ENCODE measurements around the gene MYBPC2. TPM values are rescaled to one million over a fixed set of nuclear protein-coding genes. Genes with fewer than 3 reads are reported as not detected.

The MYBPC2 gene
- total RNA-seq, 1 donor from 2014 or later, result under 0.01 TPM

- no peak for DNase-seq (ENCODE audit: low read depth in 2 of 2)
These were observed 23.3 kb upstream of the MYBPC2 start for GRCh38 chr19:50409347-50409746.

DNA sequence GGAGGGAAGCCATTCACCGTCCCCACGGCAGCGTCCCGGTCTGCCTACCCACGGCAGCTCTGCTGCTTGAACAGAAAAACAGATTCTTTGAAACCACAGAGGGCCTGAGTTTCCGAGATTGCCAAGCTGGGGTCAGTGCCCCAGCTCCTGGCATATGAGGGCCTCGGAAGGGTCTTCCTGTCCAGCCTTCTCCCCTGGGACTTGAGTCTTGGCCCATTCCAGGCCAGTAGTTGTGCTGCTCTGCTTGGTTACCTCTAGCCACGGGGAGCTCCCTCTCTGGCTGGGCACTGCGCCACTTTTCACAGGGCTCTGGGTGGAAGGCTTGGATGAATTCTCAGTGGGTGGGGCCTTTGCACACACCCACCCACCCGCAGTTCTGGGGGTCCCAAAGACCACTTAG is 22.6 kb upstream of the MYBPC2 start:
- no peak for DNase-seq (ENCODE audit: low read depth in 2 of 2)

DNA sequence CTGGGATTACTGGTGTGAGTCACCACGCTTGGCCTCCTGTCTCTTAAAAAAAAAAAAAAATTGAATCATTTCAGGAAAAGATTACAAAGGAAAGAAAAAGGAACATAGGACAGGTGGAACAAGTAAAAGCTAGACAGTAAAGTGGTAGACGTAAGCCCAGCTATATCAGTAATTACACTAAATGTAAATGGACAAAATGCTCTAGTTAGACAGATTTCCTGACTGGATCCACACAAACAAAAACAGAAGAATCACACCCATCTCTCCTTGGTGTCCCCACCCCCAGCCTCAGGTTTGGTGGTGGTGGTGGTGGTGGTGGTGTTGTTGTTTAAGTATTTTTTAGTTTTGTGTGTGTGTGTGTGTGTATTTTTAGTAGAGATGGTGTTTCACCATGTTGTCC is 20.3 kb upstream of the MYBPC2 start:
- DNase-seq (ENCODE audit: low read depth in 2 of 2), result no peak

DNA sequence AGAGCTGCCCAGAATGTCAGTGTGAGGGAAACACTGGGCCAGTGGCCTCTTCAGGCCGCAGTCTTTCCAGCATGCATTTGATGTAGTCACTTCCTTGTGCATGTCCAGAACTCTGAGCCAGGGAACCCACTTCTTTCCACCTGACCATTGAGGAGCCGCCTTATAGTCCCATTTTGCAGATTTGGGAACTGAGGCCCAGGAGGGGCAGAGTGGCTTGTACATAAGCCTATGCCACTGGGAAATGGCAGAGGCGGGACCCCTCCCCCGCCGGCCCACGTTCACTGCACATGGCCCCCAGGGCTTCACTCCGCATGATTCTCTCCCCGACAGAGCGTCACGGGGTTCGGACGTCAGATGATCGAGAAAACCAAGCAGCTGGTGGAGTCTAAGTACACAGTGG is 19.6 kb upstream of the MYBPC2 start:
- DNase-seq (ENCODE audit: low read depth in 2 of 2), result no peak

- no peak for DNase-seq (ENCODE audit: low read depth in 2 of 2)
These were observed 19.2 kb upstream of the MYBPC2 start for GRCh38 chr19:50413531-50413930.

GRCh38 chr19:50414864-50415660 is 17.6 kb upstream of the MYBPC2 start:
- peak; percentile 20 to 67 for DNase-seq (ENCODE audit: low read depth in 2 of 2)

DNA sequence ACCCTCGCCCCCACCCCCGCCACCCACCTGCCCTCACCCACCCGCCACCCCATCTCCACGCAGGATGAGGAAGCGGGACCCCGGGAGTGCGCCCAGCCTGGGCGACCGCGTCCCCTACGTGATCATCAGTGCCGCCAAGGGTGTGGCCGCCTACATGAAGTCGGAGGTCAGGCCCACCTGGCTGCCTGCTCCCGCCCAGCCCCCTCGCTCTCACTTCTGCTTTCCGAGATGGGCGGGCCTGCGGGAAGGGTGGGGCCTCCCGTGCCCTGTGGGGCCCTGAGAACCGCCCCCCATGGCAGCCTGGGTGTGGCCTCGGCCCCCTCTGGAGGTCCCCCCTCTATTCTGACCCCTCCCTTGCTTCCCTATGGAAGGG is 17.0 kb upstream of the MYBPC2 start:
- no peak for DNase-seq (ENCODE audit: low read depth in 2 of 2)

DNA sequence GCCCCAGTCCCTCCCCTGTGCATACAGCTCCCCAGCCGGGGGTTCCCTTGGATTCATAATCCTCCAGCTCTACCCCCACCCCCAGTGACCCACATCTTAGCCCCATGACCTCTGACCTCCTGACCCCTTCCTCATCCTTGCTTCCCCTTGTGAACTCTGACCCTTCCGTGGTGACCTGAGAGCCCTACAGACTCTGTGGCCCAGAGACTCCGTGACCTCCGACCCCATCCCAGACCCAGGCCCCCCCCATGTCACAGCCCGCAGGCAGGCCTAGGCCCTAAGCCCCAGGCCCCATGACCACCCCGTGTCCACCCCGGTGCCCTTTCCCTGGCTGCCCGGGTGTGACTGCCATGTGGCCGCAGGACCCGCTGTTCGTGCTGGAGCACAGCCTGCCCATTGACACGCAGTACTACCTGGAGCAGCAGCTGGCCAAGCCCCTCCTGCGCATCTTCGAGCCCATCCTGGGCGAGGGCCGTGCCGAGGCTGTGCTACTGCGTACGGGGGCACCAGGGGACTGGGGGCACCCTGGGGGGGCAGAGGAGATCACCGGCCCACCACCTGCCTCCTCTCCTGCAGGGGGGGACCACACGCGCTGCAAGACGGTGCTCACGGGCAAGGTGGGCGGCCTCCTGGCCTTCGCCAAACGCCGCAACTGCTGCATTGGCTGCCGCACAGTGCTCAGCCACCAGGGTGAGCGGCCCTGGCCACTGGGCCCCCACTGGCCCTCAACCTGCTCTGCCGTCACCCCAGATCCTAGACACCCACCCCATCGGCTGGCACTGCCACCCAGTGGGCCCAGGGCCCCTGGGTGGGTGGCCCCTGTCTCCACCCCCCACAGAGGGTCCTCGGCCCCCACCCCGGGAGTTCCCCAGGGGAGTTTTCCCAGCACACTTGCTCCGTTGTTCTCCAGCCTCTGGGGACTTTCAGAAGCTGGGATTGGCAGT is 16.4 kb upstream of the MYBPC2 start:
- DNase-seq (ENCODE audit: low read depth in 2 of 2), result no peak

DNA sequence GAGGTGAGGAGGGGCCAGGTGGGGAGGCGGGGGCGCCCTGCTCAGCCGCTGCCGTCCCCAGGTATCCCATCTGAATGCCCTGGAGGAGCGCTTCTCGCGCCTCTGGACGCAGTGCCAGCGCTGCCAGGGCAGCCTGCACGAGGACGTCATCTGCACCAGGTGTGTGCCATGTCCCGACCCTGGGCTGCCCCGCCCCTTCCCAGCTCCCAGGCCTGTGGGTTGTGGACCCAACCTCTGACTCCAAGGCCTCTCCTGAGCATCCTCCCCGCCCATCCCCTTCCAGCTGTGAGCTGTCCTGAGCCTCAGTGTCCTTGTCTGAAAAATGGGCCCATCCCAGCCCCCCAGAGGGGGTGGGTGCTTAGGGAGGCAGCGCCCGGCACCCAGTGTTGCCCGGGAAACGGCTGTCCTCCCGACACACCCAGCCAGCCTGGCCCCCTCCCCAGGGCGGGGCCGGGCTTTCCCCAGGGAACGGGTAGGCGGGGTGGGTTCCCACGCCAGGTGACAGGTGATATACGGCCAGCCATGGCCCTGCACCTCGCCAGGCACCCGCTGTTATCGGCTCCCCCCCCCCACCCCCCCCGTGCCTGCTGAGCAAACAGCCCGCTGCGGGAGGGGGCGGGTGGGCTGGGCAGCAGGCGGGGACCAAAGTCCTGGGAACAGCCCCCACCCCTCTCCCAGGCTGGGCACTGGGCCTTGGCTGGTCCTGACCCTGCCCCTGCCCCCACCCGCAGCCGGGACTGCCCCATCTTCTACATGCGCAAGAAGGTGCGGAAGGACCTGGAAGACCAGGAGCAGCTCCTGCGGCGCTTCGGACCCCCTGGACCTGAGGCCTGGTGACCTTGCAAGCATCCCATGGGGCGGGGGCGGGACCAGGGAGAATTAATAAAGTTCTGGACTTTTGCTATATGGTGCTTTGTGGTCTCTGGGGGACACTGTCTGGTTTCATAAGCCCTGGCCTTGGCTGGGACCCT is 15.3 kb upstream of the MYBPC2 start:
- DNase-seq (ENCODE audit: low read depth in 2 of 2), result no peak

GRCh38 chr19:50418176-50419021 is 14.3 kb upstream of the MYBPC2 start, which contains the start of gene SPIB:
TSS of gene SPIB (plus strand) at chr19:50418938. CDS start at chr19:50418963, 25 bp downstream.
- DNase-seq (ENCODE audit: low read depth in 2 of 2), result no peak

DNA sequence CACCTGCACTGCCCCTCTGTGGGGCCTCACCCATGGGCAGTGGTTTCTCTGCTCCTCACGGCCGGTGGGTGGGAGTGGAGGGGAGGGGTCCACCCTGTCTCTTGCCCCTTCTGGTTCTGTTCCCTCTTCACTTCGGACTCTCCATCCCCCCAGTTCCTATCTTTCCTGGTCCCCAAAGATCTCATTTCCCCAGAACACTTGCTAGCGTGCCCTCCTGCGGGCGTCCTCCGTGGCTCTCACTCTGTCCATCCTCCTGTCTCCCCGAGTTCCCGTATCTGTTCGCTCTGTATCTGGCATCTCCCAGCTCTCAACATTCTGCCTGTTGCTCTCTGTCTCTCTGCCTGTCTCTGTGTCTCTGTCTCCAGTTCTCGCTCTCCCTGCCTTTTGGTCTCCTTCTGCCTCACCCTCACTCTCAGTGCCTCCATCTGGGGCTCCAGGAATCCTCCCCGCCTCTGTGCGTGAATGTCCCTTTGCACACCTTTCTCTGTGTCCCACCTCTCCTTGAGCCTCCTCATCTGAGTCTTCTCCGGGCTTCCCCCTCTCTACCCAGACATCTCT is 13.6 kb upstream of the MYBPC2 start:
- DNase-seq (ENCODE audit: low read depth in 2 of 2), result no peak

- no peak for DNase-seq (ENCODE audit: low read depth in 2 of 2)
These were observed 13.1 kb upstream of the MYBPC2 start for GRCh38 chr19:50419580-50420035.

GRCh38 chr19:50420127-50420526 is 12.6 kb upstream of the MYBPC2 start:
- no peak for DNase-seq (ENCODE audit: low read depth in 2 of 2)

DNA sequence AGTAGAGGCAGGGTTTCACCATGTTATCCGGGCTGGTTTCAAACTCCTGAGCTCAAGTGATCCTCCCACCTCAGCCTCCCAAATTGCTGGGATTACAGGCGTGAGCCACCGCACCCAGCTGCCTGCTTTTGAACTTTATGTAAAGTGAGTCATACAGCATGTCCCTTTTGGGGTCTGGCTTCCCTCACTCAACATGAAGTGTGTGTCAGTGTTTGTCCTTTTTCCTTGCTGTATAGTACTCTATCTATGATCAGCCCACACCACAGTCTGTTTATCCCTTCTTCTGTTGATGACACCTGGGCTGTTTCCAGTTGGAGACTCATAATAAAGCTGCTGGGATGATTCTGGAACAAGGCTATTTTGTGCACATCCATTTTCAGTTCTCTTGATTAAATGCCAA is 11.9 kb upstream of the MYBPC2 start:
- no peak for DNase-seq (ENCODE audit: low read depth in 2 of 2)

GRCh38 chr19:50422397-50423278 is 10.1 kb upstream of the MYBPC2 start:
- no peak for DNase-seq (ENCODE audit: low read depth in 2 of 2)

DNA sequence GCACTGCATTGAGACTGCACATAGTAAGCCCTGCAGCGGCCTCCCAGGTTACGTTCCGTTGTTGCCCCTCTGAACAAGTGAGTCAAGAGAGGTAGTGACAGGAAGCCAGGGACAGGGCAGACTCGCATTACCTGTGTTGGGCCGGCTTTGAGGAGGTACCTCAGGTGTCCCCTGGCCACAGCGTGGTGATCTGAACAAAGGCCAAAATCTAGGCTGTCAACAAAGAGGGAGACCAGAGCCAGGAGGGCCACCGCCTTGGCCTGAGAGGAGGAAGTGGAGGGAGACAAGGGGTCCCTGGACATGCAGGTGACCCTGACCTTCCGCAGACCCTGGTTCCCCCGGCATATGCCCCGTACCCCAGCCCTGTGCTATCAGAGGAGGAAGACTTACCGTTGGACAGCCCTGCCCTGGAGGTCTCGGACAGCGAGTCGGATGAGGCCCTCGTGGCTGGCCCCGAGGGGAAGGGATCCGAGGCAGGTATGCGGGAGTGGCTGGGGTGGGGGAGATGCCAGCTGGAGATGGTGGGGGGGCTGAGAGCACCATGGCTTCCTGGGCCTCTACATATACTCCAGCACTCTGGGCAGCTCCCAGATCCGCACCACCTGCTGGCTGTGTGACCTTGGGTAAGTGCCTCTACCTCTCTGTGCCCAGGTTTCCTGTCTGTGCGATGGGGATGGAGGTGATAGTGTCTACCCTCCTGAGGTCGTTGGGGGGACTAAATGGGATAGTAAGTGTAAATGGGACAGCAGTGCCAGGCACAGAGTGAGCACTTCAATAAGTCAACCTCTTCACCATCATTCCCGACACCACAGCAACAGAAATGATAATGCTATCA is 9.2 kb upstream of the MYBPC2 start:
- no peak for DNase-seq (ENCODE audit: low read depth in 2 of 2)

- no peak for DNase-seq (ENCODE audit: low read depth in 2 of 2)
These were observed 7.1 kb upstream of the MYBPC2 start for GRCh38 chr19:50425581-50425980.

GRCh38 chr19:50427318-50427925 is 5.3 kb upstream of the MYBPC2 start:
- DNase-seq (ENCODE audit: low read depth in 2 of 2), result no peak
